Endothelial cell of umbilical vein (primary cell): Measurements from ENCODE around the gene MYCBP. TPM values are rescaled to one million over a fixed set of nuclear protein-coding genes. Genes with fewer than 3 reads are reported as not detected.

Experiments
- BruUV-seq: library from RNA; stranded (reverse); fragments of 400-500 nt; replicated peaks from 2 replicates; lab custom pipeline; 2021; lab: Mats Ljungman, UMichigan
- CTCF ChIA-PET: fragments of 300-600, 350-600 bp; sonication (Branson Sonifier 250); formaldehyde crosslinking; loops from one replicate; lab custom pipeline; 2021; ENCODE audit warnings: antibody characterized with exemption, inconsistent platforms; lab: Charles Lee
- POLR2A ChIA-PET: fragments of 300-600, 350-600 bp; sonication (Branson Sonifier 250); formaldehyde crosslinking; loops from one replicate; lab custom pipeline; 2021; ENCODE audit warnings: antibody characterized with exemption, inconsistent platforms; lab: Charles Lee
- DNase-seq: peaks from one replicate; pipeline ENCODE4 v3.0.0-alpha.2; 2011; ENCODE audit warnings: low read depth, low spot score
- FAIRE-seq: peaks from 2 replicates; lab custom pipeline; 2011; peaks lifted over from hg19 to GRCh38; lab: Jason Lieb, UNC
- H2AFZ ChIP-seq: 2 replicates; pipeline ENCODE4 v1.6.0; 2012; ENCODE audit warnings: low read depth, low read length, control low read depth, inconsistent platforms
- H3K27ac ChIP-seq: 2 replicates; pipeline ENCODE4 v1.5.1; 2011; ENCODE audit warnings: low read depth, mild to moderate bottlenecking, control low read depth, low read length, moderate library complexity; ENCODE audit not compliant: insufficient read depth
- H3K27me3 ChIP-seq, 2 experiments: 2 replicates each; pipeline versions ENCODE4 v1.6.0 to v1.6.1; 2011; ENCODE audit warnings: low read length in 2 of 2, mixed read lengths in 1 of 2; ENCODE audit not compliant: control insufficient read depth in 2 of 2, insufficient read depth in 2 of 2
- H3K36me3 ChIP-seq, 2 experiments: 2 replicates in 1 of 2; 3 replicates in 1 of 2; pipeline ENCODE4 v1.5.1; 2011; ENCODE audit warnings: low read length in 2 of 2, mild to moderate bottlenecking in 1 of 2, moderate library complexity in 1 of 2; ENCODE audit not compliant: control insufficient read depth in 2 of 2, insufficient read depth in 2 of 2; ENCODE audit errors: extremely low read depth in 1 of 2
- H3K4me1 ChIP-seq: 3 replicates; pipeline ENCODE4 v1.5.1; 2011; ENCODE audit warnings: mild to moderate bottlenecking, low read length; ENCODE audit not compliant: control insufficient read depth, insufficient read depth; ENCODE audit errors: extremely low read depth
- H3K4me2 ChIP-seq: 2 replicates; pipeline ENCODE4 v1.6.1; 2011; ENCODE audit warnings: low read length, control low read depth, mixed read lengths; ENCODE audit not compliant: insufficient read depth
- H3K4me3 ChIP-seq, 3 experiments: fragments of 200-600 bp in 1 of 3; sonication (generic), shearing (Covaris generic) in 1 of 3; replicated peaks in 1 of 3; 2 replicates each; pipeline ENCODE4 v1.5.1; 2011 to 2016; ENCODE audit warnings: control low read depth in 3 of 3, low read length in 3 of 3, mild to moderate bottlenecking in 2 of 3, inconsistent platforms in 1 of 3, low read depth in 1 of 3, moderate library complexity in 1 of 3; ENCODE audit not compliant: insufficient read depth in 1 of 3
- H3K79me2 ChIP-seq: 2 replicates; pipeline ENCODE4 v1.6.0; 2012; ENCODE audit warnings: low read length, inconsistent platforms; ENCODE audit not compliant: control insufficient read depth, insufficient read depth
- H3K9ac ChIP-seq: replicated peaks from 2 replicates; pipeline ENCODE3; 2011; ENCODE audit warnings: low read length, control low read depth; ENCODE audit not compliant: insufficient read depth; ENCODE audit errors: extremely low read depth
- H3K9me1 ChIP-seq: replicated peaks from 3 replicates; pipeline ENCODE4 v1.6.0; 2011; ENCODE audit warnings: mild to moderate bottlenecking, low read length; ENCODE audit not compliant: control insufficient read depth, insufficient read depth; ENCODE audit errors: extremely low read depth
- H3K9me3 ChIP-seq: replicated peaks from 2 replicates; pipeline ENCODE4 v1.5.1; 2012; ENCODE audit warnings: low read length, inconsistent platforms; ENCODE audit not compliant: control insufficient read depth, insufficient read depth
- H4K20me1 ChIP-seq: replicated peaks from 2 replicates; pipeline ENCODE3; 2011; ENCODE audit warnings: mild to moderate bottlenecking, low read length; ENCODE audit not compliant: control insufficient read depth, insufficient read depth; ENCODE audit errors: extremely low read depth
- CTCF ChIP-seq, 2 donors: IDR thresholded peaks; 1 replicate in 1 of 2; 2 replicates in 1 of 2; pipeline ENCODE4 v1.5.1; 2011; ENCODE audit warnings: low read length in 2 of 2, mild to moderate bottlenecking in 2 of 2, moderate library complexity in 2 of 2, control low read depth in 1 of 2, inconsistent platforms in 1 of 2, low read depth in 1 of 2; ENCODE audit not compliant: insufficient read depth in 1 of 2; ENCODE audit errors: extremely low read depth in 1 of 2
- EZH2 ChIP-seq: IDR thresholded peaks from 2 replicates; pipeline ENCODE4 v1.6.1; 2012; ENCODE audit warnings: borderline replicate concordance, low read depth, mild to moderate bottlenecking, moderate library complexity, low read length, inconsistent platforms; ENCODE audit not compliant: severe bottlenecking
- FOS ChIP-seq: IDR thresholded peaks from 2 replicates; pipeline ENCODE4 v1.6.1; 2011; ENCODE audit warnings: mild to moderate bottlenecking, low read length, moderate library complexity, borderline replicate concordance; ENCODE audit not compliant: insufficient read depth
- GATA2 ChIP-seq: IDR thresholded peaks from 2 replicates; pipeline ENCODE4 v1.7.0; 2011; ENCODE audit warnings: low read depth, mild to moderate bottlenecking, moderate library complexity, mixed read lengths, low read length; ENCODE audit not compliant: insufficient read length, insufficient read depth
- JUN ChIP-seq: IDR thresholded peaks from 2 replicates; pipeline ENCODE4 v1.6.1; 2011; ENCODE audit warnings: borderline replicate concordance, low read depth; ENCODE audit not compliant: insufficient read length, insufficient read depth
- MYC ChIP-seq: IDR thresholded peaks from one replicate; pipeline ENCODE4 v1.6.1; 2011; ENCODE audit warnings: mild to moderate bottlenecking, low read depth, low read length
- POLR2A ChIP-seq: IDR thresholded peaks from 2 replicates; pipeline ENCODE4 v1.6.1; 2012; ENCODE audit warnings: low read depth, mild to moderate bottlenecking, control low read depth, low read length
- POLR2AphosphoS5 ChIP-seq: IDR thresholded peaks from 2 replicates; pipeline ENCODE4 v1.6.1; 2012; ENCODE audit warnings: low read depth, mild to moderate bottlenecking, control low read depth, low read length, moderate library complexity; ENCODE audit not compliant: insufficient read depth
- dilution Hi-C: fragments of 300-500 bp; cut with MboI; formaldehyde crosslinking; loops from one replicate; pipeline ENCODE4 v1.15.0; 2019; ENCODE audit warnings: low sequenced_read_pairs; ENCODE audit not compliant: extremely low pct_ligation_motif_present
- intact Hi-C: fragments of 100-400 bp; cut with micrococcal nuclease; formaldehyde crosslinking; loops from one replicate; pipeline ENCODE4 v1.10.0; 2022
- polyA plus RNA-seq, 4 experiments: library from polyadenylated mRNA; depleted of rRNA in 3 of 4; stranded (reverse) in 3 of 4; unstranded in 1 of 4; fragments of >200 nt; gene quantifications; 2 replicates each; pipeline versions ENCODE4 v1.2.1 to v1.2.3, GENCODE V29; 2011 to 2012; ENCODE audit warnings: missing spikeins in 1 of 4
- total RNA-seq: library from RNA; stranded (reverse); gene quantifications from 2 replicates; pipeline ENCODE4 v1.2.3, GENCODE V29; 2021
- TF ChIP-seq, protein P1 (sequence below): IDR thresholded peaks from 2 replicates; pipeline ENCODE4 v1.6.1; 2011; ENCODE audit not compliant: insufficient read depth, insufficient read length

MYCBP gene
- total and polyA plus RNA-seq, 2 donors (not counting 3 experiments of a cell fraction or from before 2014, with no cell fraction given): 9.5 to 23.1 TPM

- H2AFZ ChIP-seq: no peak overlapping the region
- no peaks in the 10 kb centered on the region for H3K9me1 ChIP-seq
- H3K9me3 ChIP-seq: no peaks in the 10 kb centered on the region
- H3K4me1 ChIP-seq: peaks cover 4% of the 10 kb centered on the region
- POLR2A ChIA-PET: no interaction called here
- CTCF ChIA-PET: interaction anchor here (1.0 to 1.5 kb wide), 2 partner anchors 19 to 206 kb away, joined by 3 to 4 read pairs; no protein-coding TSS in a partner anchor
- no peaks in the 10 kb centered on the region for H3K36me3 ChIP-seq
- dilution Hi-C loops (no loop called here), intact Hi-C loops (loop anchor here (5.0 kb wide), 2 partner anchors 89 to 789 kb away; no protein-coding TSS in a partner anchor)
- TF ChIP-seq CTCF (IDR thresholded peaks at IDR 0.05; ENCODE audit: extremely low read depth in 1 of 2, insufficient read depth in 1 of 2, low read depth in 1 of 2, low read length in 2 of 2) (no peak), EZH2 (peak; percentile 36)
- H3K27ac ChIP-seq: no peak overlapping the region
- no TSS peak for BruUV-seq
- no peaks in the 10 kb centered on the region for H3K79me2 ChIP-seq
- H3K4me2 ChIP-seq: no peak overlapping the region
- no peak overlapping the region for H3K9ac ChIP-seq
- FAIRE-seq (no peak), DNase-seq (no peak)
- no peaks in the 10 kb centered on the region for H4K20me1 ChIP-seq
- H3K27me3 ChIP-seq: peaks cover 45 to 61% of the 10 kb centered on the region in 2 experiments
- H3K4me3 ChIP-seq: no peak overlapping the region
Measured at GRCh38 chr1:38815903-38816627, 57.1 kb downstream of the MYCBP start.

DNA sequence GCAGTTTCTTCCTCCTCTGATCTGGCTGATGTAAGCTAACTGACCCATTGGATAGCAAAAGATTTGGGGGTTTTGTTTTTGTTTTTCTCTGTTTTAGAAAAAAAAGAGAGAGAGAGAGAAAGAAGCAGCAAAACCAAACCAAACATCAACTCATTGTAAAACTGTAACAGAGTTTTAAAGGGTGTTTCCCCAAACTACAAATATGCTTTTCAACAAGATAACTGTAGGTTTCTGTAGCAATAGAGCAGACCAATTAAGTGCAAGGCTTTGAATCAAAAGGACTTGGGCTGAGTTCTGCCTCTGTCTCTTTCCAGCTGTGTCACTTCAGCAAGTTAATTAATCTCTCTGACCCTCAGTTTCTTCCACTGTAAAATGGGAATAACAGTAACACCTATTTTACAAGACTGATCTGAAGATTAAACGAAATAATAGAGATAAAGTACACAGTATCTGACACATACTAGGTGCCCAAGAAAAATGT lies 58.1 kb downstream of the MYCBP start:
- Histone ChIP-seq H3K4me2 (no peak overlapping the region), H3K9me3 (no peaks in the 10 kb centered on the region), H3K36me3 (no peaks in the 10 kb centered on the region), H3K9ac (no peak overlapping the region), H3K27me3 (peaks cover 45 to 52% of the 10 kb centered on the region in 2 experiments), H3K27ac (no peak overlapping the region), H3K79me2 (no peaks in the 10 kb centered on the region), H4K20me1 (no peaks in the 10 kb centered on the region), H2AFZ (no peak overlapping the region), H3K9me1 (no peaks in the 10 kb centered on the region), H3K4me1 (peaks cover 4% of the 10 kb centered on the region), H3K4me3 (no peak overlapping the region)
- DNase-seq (no peak), FAIRE-seq (no peak)
- intact Hi-C loops: loop anchor here (5.0 kb wide), 2 partner anchors 88 to 788 kb away; no protein-coding TSS in a partner anchor
- CTCF ChIA-PET: no interaction called here
- dilution Hi-C loops: no loop called here
- no TSS peak for BruUV-seq
- POLR2A ChIA-PET: no interaction called here
- TF ChIP-seq POLR2AphosphoS5 (no peak), POLR2A (no peak), FOS (no peak), GATA2 (no peak), JUN (no peak), EZH2 (no peak), MYC (no peak)
- TF ChIP-seq, protein P1, sequence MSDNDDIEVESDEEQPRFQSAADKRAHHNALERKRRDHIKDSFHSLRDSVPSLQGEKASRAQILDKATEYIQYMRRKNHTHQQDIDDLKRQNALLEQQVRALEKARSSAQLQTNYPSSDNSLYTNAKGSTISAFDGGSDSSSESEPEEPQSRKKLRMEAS: no peak
